Measurements from ENCODE around the gene SYNC.

DNA sequence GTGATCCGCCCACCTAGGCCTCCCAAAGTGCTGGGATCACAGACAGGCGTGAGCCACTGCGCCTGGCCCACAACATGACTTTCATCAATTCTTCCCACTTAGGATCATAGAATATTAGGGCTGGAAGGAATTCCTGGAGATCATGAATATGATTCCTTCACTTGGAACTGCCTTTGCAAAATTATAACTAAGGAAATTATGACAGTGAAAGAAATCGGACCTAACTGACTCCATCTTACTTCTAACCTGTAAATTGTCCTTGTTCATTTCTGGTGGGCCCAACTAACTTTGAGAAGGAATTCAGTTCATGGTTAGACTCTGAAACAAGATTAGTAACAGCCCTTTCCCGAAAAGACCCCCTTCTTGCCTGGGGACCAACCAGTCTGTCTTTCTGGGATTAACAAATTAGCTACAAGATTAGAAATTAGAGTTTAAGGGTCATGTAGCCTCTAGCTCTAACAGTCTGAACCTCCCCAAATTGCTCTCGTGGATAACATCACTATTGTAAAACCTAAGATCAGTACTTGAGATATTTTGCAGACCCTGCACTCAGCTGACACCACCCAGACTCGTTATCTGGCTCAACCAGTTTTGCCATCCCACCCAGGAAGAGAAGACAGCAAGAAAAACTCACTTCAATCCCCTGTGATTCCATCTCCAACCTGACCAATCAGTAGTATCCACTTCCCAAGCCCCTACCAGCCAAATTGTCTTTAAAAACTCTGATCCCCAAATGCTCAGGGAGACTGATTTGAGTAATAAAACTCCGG, 66.9 kb downstream of the SYNC start:
- TF ChIP-seq, protein P1, sequence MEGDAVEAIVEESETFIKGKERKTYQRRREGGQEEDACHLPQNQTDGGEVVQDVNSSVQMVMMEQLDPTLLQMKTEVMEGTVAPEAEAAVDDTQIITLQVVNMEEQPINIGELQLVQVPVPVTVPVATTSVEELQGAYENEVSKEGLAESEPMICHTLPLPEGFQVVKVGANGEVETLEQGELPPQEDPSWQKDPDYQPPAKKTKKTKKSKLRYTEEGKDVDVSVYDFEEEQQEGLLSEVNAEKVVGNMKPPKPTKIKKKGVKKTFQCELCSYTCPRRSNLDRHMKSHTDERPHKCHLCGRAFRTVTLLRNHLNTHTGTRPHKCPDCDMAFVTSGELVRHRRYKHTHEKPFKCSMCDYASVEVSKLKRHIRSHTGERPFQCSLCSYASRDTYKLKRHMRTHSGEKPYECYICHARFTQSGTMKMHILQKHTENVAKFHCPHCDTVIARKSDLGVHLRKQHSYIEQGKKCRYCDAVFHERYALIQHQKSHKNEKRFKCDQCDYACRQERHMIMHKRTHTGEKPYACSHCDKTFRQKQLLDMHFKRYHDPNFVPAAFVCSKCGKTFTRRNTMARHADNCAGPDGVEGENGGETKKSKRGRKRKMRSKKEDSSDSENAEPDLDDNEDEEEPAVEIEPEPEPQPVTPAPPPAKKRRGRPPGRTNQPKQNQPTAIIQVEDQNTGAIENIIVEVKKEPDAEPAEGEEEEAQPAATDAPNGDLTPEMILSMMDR (conservative IDR thresholded peaks at IDR 0.05), result no peak
- TF ChIP-seq ZFX (IDR thresholded peaks at IDR 0.05), result no peak
